HEK293T (cell line): ENCODE measurements around the gene GLYATL3.

Source experiments
- CTCF ChIA-PET: fragments of 350-600 bp; formaldehyde crosslinking; extraction: SDS; loops from one replicate; lab custom pipeline; 2021; ENCODE audit warnings: antibody characterized with exemption, inconsistent platforms; lab: Yijun Ruan, JAX
- POLR2A ChIA-PET: fragments of 350-600 bp; formaldehyde crosslinking; extraction: SDS; loops from one replicate; lab custom pipeline; 2020; ENCODE audit warnings: antibody characterized with exemption, inconsistent platforms; lab: Yijun Ruan, JAX
- DNase-seq: peaks from one replicate; pipeline ENCODE4 v3.0.0; 2012; ENCODE audit warnings: mixed read lengths; ENCODE audit errors: extremely low spot score
- ARNT ChIP-seq: fragments of 450-650 bp; IDR thresholded peaks from 2 replicates; pipeline ENCODE4 v1.6.1; 2017; ENCODE audit warnings: mild to moderate bottlenecking
- BHLHE40 ChIP-seq: fragments of 450-650 bp; IDR thresholded peaks from 2 replicates; pipeline ENCODE4 v1.6.1; 2016; ENCODE audit warnings: mild to moderate bottlenecking, moderate library complexity, borderline replicate concordance
- CTBP1 ChIP-seq: fragments of 450-650 bp; IDR thresholded peaks from 2 replicates; pipeline ENCODE4 v1.6.1; 2016; ENCODE audit warnings: borderline replicate concordance
- ELF4 ChIP-seq: fragments of 450-650 bp; IDR thresholded peaks from 2 replicates; pipeline ENCODE4 v1.6.1; 2017; ENCODE audit warnings: antibody characterized with exemption
- FOXA1 ChIP-seq: fragments of 450-650 bp; IDR thresholded peaks from 2 replicates; pipeline ENCODE4 v1.6.1; 2016; ENCODE audit warnings: mild to moderate bottlenecking
- FOXK2 ChIP-seq: fragments of 450-650 bp; IDR thresholded peaks from 2 replicates; pipeline ENCODE4 v1.6.1; 2016; ENCODE audit warnings: mild to moderate bottlenecking
- FOXM1 ChIP-seq: fragments of 450-650 bp; IDR thresholded peaks from 2 replicates; pipeline ENCODE4 v1.6.1; 2017; ENCODE audit warnings: mild to moderate bottlenecking, borderline replicate concordance
- HDGF ChIP-seq: fragments of 450-650 bp; IDR thresholded peaks from 2 replicates; pipeline ENCODE4 v1.6.1; 2017; ENCODE audit warnings: antibody characterized with exemption, borderline replicate concordance
- L3MBTL2 ChIP-seq: fragments of 450-650 bp; conservative IDR thresholded peaks from 2 replicates; pipeline ENCODE4 v1.6.1; 2016; ENCODE audit warnings: mild to moderate bottlenecking
- LEF1 ChIP-seq: fragments of 450-650 bp; IDR thresholded peaks from 2 replicates; pipeline ENCODE4 v1.6.1; 2017; ENCODE audit warnings: mild to moderate bottlenecking, borderline replicate concordance
- NFRKB ChIP-seq: fragments of 450-650 bp; IDR thresholded peaks from 2 replicates; pipeline ENCODE4 v1.6.1; 2016; ENCODE audit warnings: mild to moderate bottlenecking, moderate library complexity
- SP1 ChIP-seq: fragments of 450-650 bp; IDR thresholded peaks from 2 replicates; pipeline ENCODE4 v1.6.1; 2017
- SUZ12 ChIP-seq: fragments of 450-650 bp; IDR thresholded peaks from 2 replicates; pipeline ENCODE4 v1.6.1; 2016; ENCODE audit warnings: mild to moderate bottlenecking
- TARDBP ChIP-seq: fragments of 450-650 bp; IDR thresholded peaks from 2 replicates; pipeline ENCODE4 v1.6.1; 2016
- ZNF384 ChIP-seq: fragments of 450-650 bp; IDR thresholded peaks from 2 replicates; pipeline ENCODE4 v1.6.1; 2016
- TF ChIP-seq, protein P1 (sequence below): fragments of 450-650 bp; IDR thresholded peaks from 2 replicates; pipeline ENCODE4 v1.6.1; 2016

The GLYATL3 gene

DNA sequence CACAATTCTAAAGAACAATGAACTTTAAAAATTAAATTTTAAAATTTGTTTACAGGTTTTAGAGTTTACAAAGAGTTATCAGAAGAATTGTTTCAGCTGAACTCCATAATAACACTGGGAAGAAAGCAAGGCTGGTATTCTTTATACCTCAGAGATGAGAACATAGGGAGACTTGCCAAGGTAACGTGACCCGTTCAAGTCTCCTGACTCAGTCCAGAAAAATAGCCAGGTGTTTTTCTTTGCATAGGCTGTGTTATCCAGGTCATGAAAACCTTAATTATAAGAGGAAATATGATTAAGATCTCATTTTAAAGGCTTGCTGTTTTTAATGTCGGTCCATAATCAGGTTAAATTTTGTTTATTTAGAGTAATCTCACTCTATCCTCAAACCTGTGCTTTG, 42.2 kb downstream of the GLYATL3 start:
- CTCF ChIA-PET = interaction anchor here (1.2 to 4.0 kb wide), 2 partner anchors 8 to 10 kb away, joined by 4 to 13 read pairs; partner anchors contain the start of gene C6orf141
- DNase-seq = no peak
- POLR2A ChIA-PET = interaction anchor here (1.1 to 4.1 kb wide), 3 partner anchors 9 to 12 kb away, joined by 3 to 34 read pairs (median 3); partner anchors contain the start of gene C6orf141
- TF ChIP-seq BHLHE40 (no peak), TARDBP (no peak), FOXA1 (no peak), ARNT (no peak), SP1 (no peak), HDGF (no peak), CTBP1 (no peak), FOXM1 (no peak), L3MBTL2 (no peak), FOXK2 (no peak), LEF1 (no peak), ZNF384 (no peak), ELF4 (no peak), SUZ12 (no peak), NFRKB (no peak)
- TF ChIP-seq, protein P1, sequence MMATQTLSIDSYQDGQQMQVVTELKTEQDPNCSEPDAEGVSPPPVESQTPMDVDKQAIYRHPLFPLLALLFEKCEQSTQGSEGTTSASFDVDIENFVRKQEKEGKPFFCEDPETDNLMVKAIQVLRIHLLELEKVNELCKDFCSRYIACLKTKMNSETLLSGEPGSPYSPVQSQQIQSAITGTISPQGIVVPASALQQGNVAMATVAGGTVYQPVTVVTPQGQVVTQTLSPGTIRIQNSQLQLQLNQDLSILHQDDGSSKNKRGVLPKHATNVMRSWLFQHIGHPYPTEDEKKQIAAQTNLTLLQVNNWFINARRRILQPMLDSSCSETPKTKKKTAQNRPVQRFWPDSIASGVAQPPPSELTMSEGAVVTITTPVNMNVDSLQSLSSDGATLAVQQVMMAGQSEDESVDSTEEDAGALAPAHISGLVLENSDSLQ = no peak

GRCh38 chr6:49543087-49543858, 43.5 kb downstream of the GLYATL3 start:
- TF ChIP-seq, protein P1 = no peak
- TF ChIP-seq L3MBTL2 (no peak), HDGF (no peak), TARDBP (no peak), BHLHE40 (no peak), SP1 (no peak)
- ChIA-PET CTCF (interaction anchor here (4.0 kb wide), 1 partner anchor 11 kb away, joined by 13 read pairs; no protein-coding TSS in a partner anchor), POLR2A (interaction anchor here (1.1 to 4.1 kb wide), 2 partner anchors 8 to 11 kb away, joined by 3 to 34 read pairs; partner anchors contain the start of gene C6orf141)
- no peak for DNase-seq

DNA sequence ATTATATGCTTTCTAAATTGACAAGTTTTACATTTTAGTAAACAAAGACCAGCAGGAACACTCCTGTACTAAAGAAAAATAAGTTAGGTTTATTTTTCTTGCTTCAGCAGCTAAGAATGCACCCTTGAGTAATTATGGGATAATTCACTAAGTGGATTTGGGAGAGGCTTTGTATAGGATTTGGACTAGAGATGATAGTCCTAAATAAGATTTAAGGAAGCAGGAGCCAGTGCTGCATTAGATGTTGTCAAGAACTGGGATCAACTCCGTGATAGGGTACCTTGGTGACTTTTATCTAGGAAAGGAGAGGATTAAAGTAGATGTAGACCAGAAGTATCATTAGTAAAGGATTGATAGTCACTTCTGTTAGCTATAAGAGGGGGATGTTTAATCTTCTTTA, 46.6 kb downstream of the GLYATL3 start:
- POLR2A ChIA-PET = no interaction called here
- DNase-seq = no peak
- TF ChIP-seq SP1 = no peak
- TF ChIP-seq TARDBP = no peak
- no peak for TF ChIP-seq BHLHE40
- no peak for TF ChIP-seq L3MBTL2
- TF ChIP-seq FOXA1 = no peak
- no peak for TF ChIP-seq SUZ12
- CTCF ChIA-PET = no interaction called here

GRCh38 chr6:49548613-49549304, 49.0 kb downstream of the GLYATL3 start:
- ChIA-PET POLR2A (interaction anchor here (2.3 to 2.6 kb wide), 2 partner anchors 17 to 57 kb away, joined by 9 to 10 read pairs; no protein-coding TSS in a partner anchor), CTCF (interaction anchor here (0.7 to 1.5 kb wide), 3 partner anchors 13 to 1810 kb away, joined by 3 to 8 read pairs (median 3); no protein-coding TSS in a partner anchor)
- no peak for DNase-seq
- TF ChIP-seq LEF1 (no peak), TARDBP (no peak), ZNF384 (no peak), FOXK2 (no peak), FOXA1 (no peak), NFRKB (no peak), HDGF (no peak), BHLHE40 (no peak), SP1 (no peak), ELF4 (no peak), SUZ12 (no peak), L3MBTL2 (no peak)
- TF ChIP-seq, protein P1 = no peak

GRCh38 chr6:49549691-49550491, 50.2 kb downstream of the GLYATL3 start:
- TF ChIP-seq FOXM1 (no peak), HDGF (no peak), SP1 (no peak), FOXA1 (no peak), LEF1 (no peak), L3MBTL2 (no peak), NFRKB (no peak), ZNF384 (no peak), FOXK2 (no peak), CTBP1 (no peak), ELF4 (no peak), BHLHE40 (no peak), SUZ12 (no peak), ARNT (no peak), TARDBP (no peak)
- TF ChIP-seq, protein P1 = no peak
- no peak for DNase-seq
- CTCF ChIA-PET = interaction anchor here (0.9 to 1.7 kb wide), 5 partner anchors 9 to 57 kb away, joined by 3 to 8 read pairs (median 4); no protein-coding TSS in a partner anchor
- POLR2A ChIA-PET = interaction anchor here (0.9 to 4.0 kb wide), 9 partner anchors 9 to 56 kb away, joined by 3 to 34 read pairs (median 5); no protein-coding TSS in a partner anchor
